EL (cell line): ENCODE measurements around the gene CKAP4.

Experiments
- DNase-seq: peaks from one replicate; pipeline ENCODE4 v3.0.0-alpha.2; 2016

Gene CKAP4

DNA sequence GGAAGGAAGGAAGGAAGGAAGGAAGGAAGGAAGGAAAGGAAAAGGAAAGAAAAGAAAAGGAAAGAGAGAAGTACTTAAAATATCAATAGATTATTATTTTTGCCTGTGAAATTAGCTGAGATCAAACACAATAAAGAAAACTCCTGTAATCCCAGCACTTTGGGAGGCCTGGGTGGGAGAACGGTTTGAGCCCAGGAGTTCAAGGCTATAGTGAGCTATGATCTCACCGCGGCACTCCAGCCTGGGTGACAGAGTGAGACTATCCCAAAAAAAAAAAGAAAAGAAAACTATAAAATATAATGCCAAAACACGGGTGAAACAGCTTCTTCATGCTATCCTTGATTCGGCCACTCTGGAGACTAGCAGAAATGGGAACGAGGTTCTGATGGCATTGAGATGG lies 26.2 kb upstream of the CKAP4 start:
- DNase-seq = no peak

DNA sequence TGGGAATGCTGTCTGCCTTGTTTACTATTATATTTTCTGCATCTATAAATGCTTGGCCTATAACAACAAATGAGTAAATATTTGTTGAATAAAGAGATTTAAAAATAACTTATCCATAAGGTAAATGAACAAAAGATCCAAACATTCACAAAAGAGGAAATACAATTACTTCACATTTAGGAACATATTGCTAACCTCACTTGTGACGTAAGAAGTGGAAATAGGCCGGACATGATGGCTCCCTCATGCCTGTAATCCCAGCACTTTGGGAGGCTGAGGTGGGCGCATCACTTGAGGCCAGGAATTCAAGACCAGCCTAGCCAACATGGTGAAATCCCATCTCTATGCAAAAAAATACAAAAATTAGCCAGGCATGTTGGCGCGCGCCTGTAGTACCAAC lies 25.7 kb upstream of the CKAP4 start:
- DNase-seq = no peak

- DNase-seq = no peak
Observed at GRCh38 chr12:106271575-106272505, 24.0 kb upstream of the CKAP4 start.

- no peak for DNase-seq
Observed at GRCh38 chr12:106269150-106269771, 21.4 kb upstream of the CKAP4 start.

DNA sequence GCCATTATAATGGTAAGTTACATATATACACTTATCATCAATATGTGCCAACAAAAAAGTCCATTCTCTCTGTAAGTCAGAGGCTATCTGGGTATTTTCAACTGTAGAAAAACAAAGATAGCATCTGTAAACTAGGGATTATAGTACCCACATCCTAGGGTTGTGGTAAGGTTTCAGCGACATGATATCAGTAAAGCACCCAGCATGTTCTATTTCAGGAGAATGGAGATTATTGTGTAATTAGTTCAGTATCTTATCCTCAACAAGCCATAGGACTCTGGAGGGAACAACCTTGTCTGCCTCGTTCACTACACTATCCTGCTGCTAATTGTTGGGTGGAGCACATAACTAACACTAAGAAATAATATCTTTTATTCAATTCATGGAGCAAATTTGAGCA lies 19.7 kb upstream of the CKAP4 start:
- no peak for DNase-seq

DNA sequence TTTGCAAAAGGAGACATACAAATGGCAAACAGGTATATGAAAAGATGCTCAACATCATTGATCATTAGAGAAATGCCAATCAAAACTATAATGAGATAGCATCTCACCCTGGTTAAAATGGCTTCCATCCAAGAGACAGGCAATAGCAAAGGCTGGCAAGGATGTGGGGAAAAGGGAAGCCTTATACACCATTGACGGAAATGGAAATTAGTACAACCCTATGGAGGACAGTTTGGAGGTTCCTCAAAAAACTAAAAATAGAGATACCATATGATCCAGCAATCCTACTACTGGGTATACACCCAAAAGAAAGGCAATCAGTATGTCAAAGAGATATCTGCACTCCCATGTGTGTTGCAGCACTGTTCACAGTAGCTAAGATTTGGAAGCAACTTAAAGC lies 17.3 kb upstream of the CKAP4 start:
- no peak for DNase-seq

DNA sequence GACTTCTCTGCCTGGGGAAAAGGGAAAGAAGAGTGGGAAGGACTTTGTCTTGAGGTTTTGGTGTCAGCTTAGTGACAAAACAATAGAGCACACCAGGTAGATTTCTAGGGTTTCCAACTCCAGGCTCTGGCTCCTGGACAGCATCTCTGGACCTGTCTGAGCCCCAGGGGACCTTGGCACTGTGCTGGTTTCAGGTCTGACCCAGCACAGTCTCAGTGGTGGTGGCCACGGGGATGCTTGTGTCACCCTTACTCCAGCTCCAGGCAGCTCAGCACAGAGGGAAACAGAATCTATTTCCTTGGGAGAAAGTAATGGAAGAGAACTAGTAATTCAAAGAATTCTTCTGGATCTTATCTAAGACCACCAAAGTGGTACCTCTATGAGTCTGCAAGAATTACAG lies 11.1 kb upstream of the CKAP4 start:
- DNase-seq = no peak

GRCh38 chr12:106258226-106258625 lies 10.4 kb upstream of the CKAP4 start:
- no peak for DNase-seq

DNA sequence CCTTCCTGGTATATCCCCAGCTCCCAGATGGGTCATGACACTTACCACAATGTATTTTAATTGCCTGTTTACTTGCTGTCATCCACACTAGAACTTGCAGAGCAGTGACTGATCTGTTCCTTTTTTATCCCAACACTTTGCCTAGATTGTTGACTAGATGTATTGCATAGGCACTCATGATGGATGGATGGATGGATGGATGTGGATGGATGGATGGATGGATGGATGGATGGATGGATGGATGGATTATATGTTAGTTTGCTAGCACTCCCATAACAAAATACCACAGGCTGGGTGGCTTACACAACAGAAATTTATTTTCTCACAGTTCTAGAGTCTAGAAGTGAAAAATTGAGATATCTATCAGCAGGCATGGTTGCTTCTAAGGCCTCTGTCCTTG lies 8.7 kb upstream of the CKAP4 start:
- DNase-seq = no peak

GRCh38 chr12:106255952-106256351 lies 8.1 kb upstream of the CKAP4 start:
- no peak for DNase-seq

DNA sequence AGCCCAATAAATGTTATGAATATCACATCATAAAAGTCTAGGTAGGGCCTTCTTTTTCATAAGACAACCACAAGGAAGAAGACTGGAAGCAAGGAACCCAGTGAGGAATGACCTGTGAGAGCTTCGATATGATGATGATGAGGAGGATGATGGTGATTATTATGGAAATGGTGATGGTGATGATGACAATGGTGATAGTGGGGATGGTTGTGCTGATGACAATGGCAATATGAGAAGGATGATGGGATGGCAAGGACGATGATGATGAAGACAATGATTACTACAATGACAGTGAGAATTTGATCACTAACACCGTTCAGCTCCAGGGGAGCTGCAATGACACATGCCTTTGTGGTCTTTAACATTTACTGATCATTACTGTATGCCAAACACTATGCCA lies 7.7 kb upstream of the CKAP4 start:
- DNase-seq = no peak

- no peak for DNase-seq
Observed at GRCh38 chr12:106254724-106255123, 6.9 kb upstream of the CKAP4 start.

- peak; percentile 49 for DNase-seq
Observed at GRCh38 chr12:106251631-106252455, 4.0 kb upstream of the CKAP4 start.

DNA sequence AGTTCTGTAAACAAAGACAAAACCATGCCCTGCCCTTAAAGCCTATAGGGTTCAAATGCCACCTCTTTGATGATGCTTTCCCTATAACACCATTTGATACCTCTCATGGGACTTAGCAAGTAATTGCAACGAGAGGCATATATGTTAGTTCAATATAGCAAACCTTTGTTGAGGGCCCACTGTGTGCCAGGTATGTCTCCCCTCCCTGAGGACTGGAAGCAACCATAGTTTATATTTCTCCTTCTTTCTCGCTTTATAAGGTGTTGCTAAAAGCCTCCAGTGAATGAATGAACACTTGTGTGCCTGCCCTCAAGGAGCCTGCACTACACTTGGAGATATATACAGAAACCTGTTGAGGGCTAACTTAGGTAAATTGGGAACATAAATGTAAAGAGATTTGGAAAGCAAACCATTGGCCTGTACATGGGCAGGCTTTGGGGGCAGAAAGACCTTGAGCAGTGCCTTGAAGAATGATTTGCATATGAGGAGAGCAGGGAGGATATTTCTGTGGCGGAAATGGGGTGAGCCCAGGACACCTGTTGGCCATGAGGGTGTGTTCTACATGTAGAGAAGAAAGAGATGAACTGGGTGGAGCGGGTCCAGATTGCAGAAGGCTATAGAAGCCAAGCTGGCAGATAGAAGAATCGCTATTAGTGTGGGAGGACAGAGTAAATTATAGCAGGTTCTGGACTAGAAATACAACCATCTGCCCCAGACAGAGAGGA lies 1.8 kb upstream of the CKAP4 start:
- DNase-seq = no peak

DNA sequence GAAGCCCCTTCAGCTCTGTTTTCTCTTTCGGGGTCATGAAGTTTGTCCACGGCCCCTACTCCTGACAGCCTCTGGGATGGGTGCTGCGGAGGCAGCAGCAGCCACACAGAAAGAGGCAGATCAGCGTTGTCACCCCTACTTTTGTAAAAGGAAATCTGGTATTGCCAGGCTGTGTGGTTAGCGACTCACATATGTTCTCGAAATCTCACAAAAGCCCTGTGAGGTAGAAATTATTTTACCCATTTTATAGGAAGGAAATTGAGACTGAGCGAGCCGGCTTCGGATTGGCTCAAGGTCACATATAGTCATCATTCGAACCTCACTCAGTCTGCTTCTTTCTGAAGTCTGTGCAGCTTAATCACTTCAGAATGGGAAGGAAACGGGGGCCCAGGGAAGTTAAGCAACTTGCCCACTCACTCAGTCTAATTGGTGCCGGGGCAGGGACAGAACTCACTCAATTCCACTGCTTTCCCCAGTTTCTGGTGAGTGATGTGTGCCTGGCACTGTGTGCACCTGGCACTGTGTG lies 1.1 kb upstream of the CKAP4 start:
- peak; percentile 63 for DNase-seq

- peak; percentile 85 for DNase-seq
Observed at GRCh38 chr12:106248312-106248845, 559 bp upstream of the CKAP4 start.

DNA sequence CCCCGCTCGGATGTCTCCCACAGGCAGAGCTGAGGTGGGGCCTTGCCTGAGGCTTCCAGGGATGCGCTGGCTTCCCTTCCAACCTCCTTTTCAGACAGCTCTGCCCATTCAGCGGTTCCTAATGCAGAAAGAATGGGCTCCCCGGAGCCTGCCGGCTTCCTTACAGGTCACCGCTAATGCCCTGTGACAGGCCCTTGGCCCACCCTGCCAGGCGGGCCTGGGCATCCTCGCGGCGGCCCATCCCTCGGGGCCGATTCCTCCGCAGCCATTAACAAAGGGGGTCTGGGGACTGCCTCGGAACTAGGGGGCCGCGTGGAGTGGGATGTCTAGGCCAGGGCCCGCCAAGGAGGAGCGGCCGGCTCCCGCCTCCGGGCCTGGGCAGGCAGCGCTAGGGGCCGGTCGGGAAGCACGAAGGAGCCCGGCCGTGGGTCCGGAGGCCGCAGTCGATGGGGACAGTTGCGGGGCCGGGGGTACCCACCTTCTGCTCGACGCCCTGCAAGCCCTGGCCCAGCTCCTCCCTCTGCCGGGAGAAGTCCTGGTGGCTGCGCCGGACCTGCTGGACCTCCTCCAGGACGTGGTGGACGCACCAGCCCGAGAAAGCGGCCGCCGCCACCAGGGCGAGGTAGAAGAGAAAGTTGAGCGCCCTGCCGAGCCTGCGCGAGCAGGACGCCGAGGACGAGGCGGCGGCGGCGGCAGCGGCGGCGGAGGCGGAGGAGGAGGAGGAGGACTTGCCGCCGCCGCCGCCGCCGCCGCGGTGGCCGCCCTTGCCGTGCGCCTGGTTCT lies 738 bp downstream of the CKAP4 start:
- DNase-seq = peak; percentile 60

DNA sequence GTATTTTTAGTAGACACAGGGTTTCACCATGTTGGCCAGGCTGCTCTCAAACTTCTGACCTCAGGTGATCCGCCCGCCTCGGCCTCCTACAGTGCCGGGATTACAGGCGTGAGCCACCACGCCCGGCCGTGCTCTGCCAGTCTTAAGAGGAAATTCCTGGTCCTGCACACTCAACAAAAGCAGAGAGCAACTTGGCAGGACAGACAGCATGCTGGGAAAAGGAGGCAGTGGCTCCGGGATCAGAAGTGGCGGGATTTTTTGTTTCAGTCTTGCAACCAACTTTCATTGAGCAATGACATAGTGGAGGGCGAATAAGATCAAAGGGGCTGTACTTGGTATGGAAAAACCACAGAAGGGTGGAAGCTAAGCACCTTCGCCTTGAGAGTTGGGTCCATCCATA lies 2.1 kb downstream of the CKAP4 start:
- peak; percentile 83 for DNase-seq

- DNase-seq = no peak
Observed at GRCh38 chr12:106243620-106244019, 4.2 kb downstream of the CKAP4 start.

- no peak for DNase-seq
Observed at GRCh38 chr12:106240821-106241220, 7.0 kb downstream of the CKAP4 start.

GRCh38 chr12:106239951-106240335 lies 7.9 kb downstream of the CKAP4 start:
- DNase-seq = no peak
